Neural cell (in vitro differentiated cells): ENCODE results near the gene RAB3IL1. TPM values are rescaled to one million over a fixed set of nuclear protein-coding genes. Genes with fewer than 3 reads are reported as not detected.

ENCODE experiments used
- H2AFZ ChIP-seq: fragments of 200-600, 300-800 bp; sonication (generic), shearing (Covaris generic); 2 replicates; pipeline ENCODE4 v1.6.0; 2014; ENCODE audit warnings: low read depth, mild to moderate bottlenecking, antibody characterized with exemption, low read length, moderate library complexity
- H3F3A ChIP-seq: fragments of 200-600 bp; shearing (Covaris generic); 2 replicates; pipeline ENCODE4 v1.6.1; 2016; ENCODE audit warnings: mild to moderate bottlenecking, moderate library complexity, mixed read lengths, antibody characterized with exemption, low read length; ENCODE audit not compliant: insufficient read depth, poor library complexity, severe bottlenecking
- H3K27ac ChIP-seq: fragments of 200-600, 300-800 bp; sonication (generic), shearing (Covaris generic); 2 replicates; pipeline ENCODE4 v1.5.1; 2014; ENCODE audit warnings: mild to moderate bottlenecking, low read length, moderate library complexity
- H3K27me3 ChIP-seq: fragments of 300-800, 200-600 bp; sonication (generic), shearing (Covaris generic); 2 replicates; pipeline ENCODE4 v1.6.0; 2014; ENCODE audit warnings: mild to moderate bottlenecking, low read depth, low read length, moderate library complexity; ENCODE audit not compliant: insufficient read depth
- H3K36me3 ChIP-seq: fragments of 300-800, 200-600 bp; sonication (generic), shearing (Covaris generic); 2 replicates; pipeline ENCODE4 v1.5.1; 2014; ENCODE audit warnings: mild to moderate bottlenecking, antibody characterized with exemption, low read length, moderate library complexity; ENCODE audit not compliant: insufficient read depth
- H3K4me2 ChIP-seq: fragments of 300-800, 200-600 bp; sonication (generic), shearing (Covaris generic); 2 replicates; pipeline ENCODE4 v1.6.0; 2014; ENCODE audit warnings: mild to moderate bottlenecking, low read length
- H3K4me3 ChIP-seq: fragments of 300-800, 200-600 bp; sonication (generic), shearing (Covaris generic); 2 replicates; pipeline ENCODE4 v1.5.1; 2014; ENCODE audit warnings: mild to moderate bottlenecking, low read length, moderate library complexity
- H3K79me2 ChIP-seq: fragments of 200-600 bp; shearing (Covaris generic); replicated peaks from 2 replicates; pipeline ENCODE4 v1.6.0; 2014; ENCODE audit warnings: mild to moderate bottlenecking, low read length, moderate library complexity; ENCODE audit not compliant: insufficient read depth
- H3K9ac ChIP-seq: fragments of 300-800, 200-600 bp; sonication (generic), shearing (Covaris generic); 2 replicates; pipeline ENCODE4 v1.6.1; 2016; ENCODE audit warnings: mild to moderate bottlenecking, low read length, mixed read lengths
- H3K9me2 ChIP-seq: fragments of 200-600 bp; shearing (Covaris generic); 2 replicates; pipeline ENCODE4 v1.6.1; 2016; ENCODE audit warnings: mild to moderate bottlenecking, low read length, mixed read lengths; ENCODE audit not compliant: insufficient read depth
- H3K9me3 ChIP-seq: fragments of 200-600, 300-800 bp; sonication (generic), shearing (Covaris generic); 2 replicates; pipeline ENCODE4 v1.6.1; 2016; ENCODE audit warnings: mild to moderate bottlenecking, mixed run types, low read length, moderate library complexity, mixed read lengths
- H4K20me1 ChIP-seq: fragments of 200-600 bp; shearing (Covaris generic); 2 replicates; pipeline ENCODE4 v1.6.1; 2016; ENCODE audit warnings: mild to moderate bottlenecking, mixed run types; ENCODE audit not compliant: insufficient read depth
- CTCF ChIP-seq: fragments of 450-650 bp; IDR thresholded peaks from 2 replicates; pipeline ENCODE4 v1.5.1; 2014; ENCODE audit warnings: antibody characterized with exemption, mild to moderate bottlenecking, moderate library complexity; ENCODE audit not compliant: poor library complexity, severe bottlenecking
- EP300 ChIP-seq: fragments of 450-650 bp; conservative IDR thresholded peaks from 2 replicates; pipeline ENCODE4 v1.6.1; 2014; ENCODE audit warnings: antibody characterized with exemption, mild to moderate bottlenecking, moderate library complexity; ENCODE audit not compliant: poor library complexity, severe bottlenecking
- EZH2 ChIP-seq: fragments of 200-600, 300-800 bp; shearing (Covaris generic), sonication (generic); IDR thresholded peaks from 2 replicates; pipeline ENCODE4 v1.6.1; 2014; ENCODE audit warnings: antibody characterized with exemption, low read length, borderline replicate concordance, mild to moderate bottlenecking; ENCODE audit not compliant: insufficient read depth, poor library complexity, severe bottlenecking
- MXI1 ChIP-seq: fragments of 450-650 bp; conservative IDR thresholded peaks from 2 replicates; pipeline ENCODE4 v1.6.1; 2014; ENCODE audit warnings: antibody characterized with exemption, mild to moderate bottlenecking; ENCODE audit not compliant: poor library complexity, severe bottlenecking
- POLR2AphosphoS5 ChIP-seq: IDR thresholded peaks from 2 replicates; pipeline ENCODE4 v1.6.1; 2012
- RAD21 ChIP-seq: fragments of 450-650 bp; conservative IDR thresholded peaks from 2 replicates; pipeline ENCODE4 v1.6.1; 2014; ENCODE audit warnings: antibody characterized with exemption, mild to moderate bottlenecking, moderate library complexity
- REST ChIP-seq: IDR thresholded peaks from 2 replicates; pipeline ENCODE4 v1.6.1; 2012; ENCODE audit warnings: borderline replicate concordance
- SMC3 ChIP-seq: fragments of 450-650 bp; conservative IDR thresholded peaks from 2 replicates; pipeline ENCODE4 v1.6.1; 2014; ENCODE audit warnings: antibody characterized with exemption, mild to moderate bottlenecking, moderate library complexity; ENCODE audit not compliant: poor library complexity
- TAF1 ChIP-seq: IDR thresholded peaks from 2 replicates; pipeline ENCODE4 v1.6.1; 2012; ENCODE audit warnings: low read depth
- polyA plus RNA-seq: library from polyadenylated mRNA; depleted of rRNA; stranded (reverse); fragments of >200 nt; gene quantifications from 2 replicates; pipeline ENCODE4 v1.2.3, GENCODE V29; 2014

Gene RAB3IL1
- polyA plus RNA-seq, 1 donor from 2014 or later: 1.6 TPM

GRCh38 chr11:61893981-61894380 is 23.4 kb downstream of the RAB3IL1 start:
- Histone ChIP-seq H3K4me3 (no peak overlapping the region), H3K79me2 (no peaks in the 10 kb centered on the region), H3F3A (peaks cover 3% of the 10 kb centered on the region), H3K36me3 (no peaks in the 10 kb centered on the region), H3K27ac (no peak overlapping the region), H3K9ac (no peak overlapping the region), H4K20me1 (no peaks in the 10 kb centered on the region), H3K9me3 (no peaks in the 10 kb centered on the region), H2AFZ (no peak overlapping the region), H3K27me3 (peaks cover 10% of the 10 kb centered on the region), H3K9me2 (no peaks in the 10 kb centered on the region), H3K4me2 (no peak overlapping the region)
- TF ChIP-seq MXI1 (no peak), SMC3 (no peak), POLR2AphosphoS5 (no peak), REST (no peak), EP300 (no peak), TAF1 (no peak), EZH2 (no peak), CTCF (no peak), RAD21 (no peak)

- Histone ChIP-seq H3F3A (no peaks in the 10 kb centered on the region), H3K27me3 (peaks cover 10% of the 10 kb centered on the region), H3K4me2 (no peak overlapping the region), H3K9ac (peak overlapping the region; percentile 67), H3K4me3 (peak overlapping the region; percentile 93), H4K20me1 (no peaks in the 10 kb centered on the region), H2AFZ (no peak overlapping the region), H3K79me2 (no peaks in the 10 kb centered on the region), H3K36me3 (no peaks in the 10 kb centered on the region), H3K27ac (no peak overlapping the region), H3K9me2 (no peaks in the 10 kb centered on the region), H3K9me3 (no peaks in the 10 kb centered on the region)
- no peak for TF ChIP-seq TAF1
- TF ChIP-seq CTCF: peak; percentile 11
These were observed 25.3 kb downstream of the RAB3IL1 start for GRCh38 chr11:61892085-61892370.
